NCI-H774 (cell line): ENCODE data around the gene NFATC2.
"Not testable (repeated sequence)": the region's sequence is repeated elsewhere in the genome, so short reads cannot be mapped to it uniquely, and the experiment has no call there.

Experiments
- DNase-seq: peaks from one replicate; lab custom pipeline; 2025; lab: John Stamatoyannopoulos, UW

The NFATC2 gene

GRCh38 chr20:51470499-51470820 is 72.1 kb downstream of the NFATC2 start:
- DNase-seq, result no peak

DNA sequence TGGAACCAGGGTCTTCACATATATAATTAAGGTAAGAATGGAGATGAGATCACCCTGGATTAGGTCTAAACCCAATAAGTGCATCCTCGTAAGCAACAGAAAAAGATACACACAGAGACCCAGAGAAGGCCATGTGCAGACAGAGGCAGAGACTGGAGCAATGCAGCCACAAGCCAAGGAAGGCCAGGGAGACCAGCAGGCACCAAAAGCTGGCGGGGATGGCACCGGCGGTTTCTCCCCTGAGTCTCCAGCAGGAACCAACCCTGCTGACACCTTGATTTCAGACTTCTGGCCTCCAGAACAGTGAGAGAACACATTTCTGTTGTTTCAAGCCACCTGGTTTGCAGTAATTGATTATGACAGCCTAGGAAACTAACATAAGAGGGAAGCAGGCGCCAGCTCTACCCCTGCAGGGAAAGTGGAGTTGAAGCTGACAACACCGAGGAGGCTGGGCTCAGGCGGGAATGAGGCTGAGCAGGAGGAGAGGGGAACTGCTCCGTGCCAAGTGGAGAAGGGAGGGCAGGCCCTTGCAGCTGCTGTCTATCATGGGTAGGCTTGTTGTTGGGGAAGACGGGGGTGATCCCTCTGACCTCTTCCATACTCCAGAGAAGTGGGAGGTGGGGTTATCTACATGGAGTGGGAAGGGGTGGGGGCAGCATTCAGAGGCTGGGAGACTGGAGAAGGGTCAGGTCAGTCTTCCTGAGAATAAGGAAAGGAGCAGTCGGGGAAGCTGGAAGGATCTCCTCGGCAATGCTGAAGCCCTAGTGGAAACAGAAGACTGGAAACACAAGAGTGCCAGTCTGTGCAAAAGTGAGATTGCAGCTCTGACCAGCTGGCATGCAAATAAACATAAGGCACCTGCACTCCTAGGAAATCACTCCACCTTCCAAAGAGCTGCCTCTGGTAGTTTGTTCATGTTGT is 72.7 kb downstream of the NFATC2 start:
- DNase-seq, result no peak

DNA sequence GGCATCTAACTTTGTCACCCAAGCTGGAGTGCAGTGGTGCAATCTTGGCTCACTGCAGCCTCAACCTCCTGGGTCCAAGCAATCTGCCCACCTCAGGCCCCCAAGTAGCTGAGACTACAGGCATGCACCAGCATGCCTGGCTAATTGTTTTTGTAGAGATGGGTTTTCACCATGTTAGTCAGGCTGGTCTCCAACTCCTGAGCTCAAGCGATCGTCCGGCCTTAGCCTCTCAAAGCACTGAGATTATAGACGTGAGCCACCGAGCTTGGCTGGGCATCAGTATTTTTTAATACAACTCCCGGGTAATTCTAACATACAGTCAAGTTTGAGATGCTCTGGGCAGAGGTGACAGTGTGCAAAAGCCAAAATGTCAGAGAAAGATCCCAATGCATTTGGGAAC is 73.5 kb downstream of the NFATC2 start:
- no peak for DNase-seq

- no peak for DNase-seq
These were observed 73.9 kb downstream of the NFATC2 start for GRCh38 chr20:51468636-51469035.

- DNase-seq, result no peak
These were observed 74.4 kb downstream of the NFATC2 start for GRCh38 chr20:51467956-51468626.

DNA sequence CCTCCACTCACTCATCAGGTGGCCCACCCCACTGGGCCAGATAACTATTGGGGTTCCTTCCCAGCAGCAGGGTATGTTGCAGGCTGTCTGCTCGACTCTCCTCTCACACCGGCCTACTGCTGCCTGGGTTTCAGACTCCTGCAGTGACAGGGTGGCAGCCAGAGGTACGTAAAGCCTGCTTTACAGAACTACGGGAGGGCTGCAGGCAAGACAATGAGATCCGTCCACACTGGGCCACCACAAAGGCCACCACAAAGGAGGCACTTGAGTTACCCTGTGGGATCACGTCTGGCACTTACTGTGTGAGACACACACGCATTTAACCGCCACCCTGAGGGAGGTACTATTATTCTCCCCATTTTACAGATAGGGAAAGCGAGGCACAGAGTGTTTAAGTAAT is 78.5 kb downstream of the NFATC2 start:
- DNase-seq, result no peak

GRCh38 chr20:51463560-51463959 is 79.0 kb downstream of the NFATC2 start:
- no peak for DNase-seq

- DNase-seq, result no peak
These were observed 79.8 kb downstream of the NFATC2 start for GRCh38 chr20:51462566-51463276.

DNA sequence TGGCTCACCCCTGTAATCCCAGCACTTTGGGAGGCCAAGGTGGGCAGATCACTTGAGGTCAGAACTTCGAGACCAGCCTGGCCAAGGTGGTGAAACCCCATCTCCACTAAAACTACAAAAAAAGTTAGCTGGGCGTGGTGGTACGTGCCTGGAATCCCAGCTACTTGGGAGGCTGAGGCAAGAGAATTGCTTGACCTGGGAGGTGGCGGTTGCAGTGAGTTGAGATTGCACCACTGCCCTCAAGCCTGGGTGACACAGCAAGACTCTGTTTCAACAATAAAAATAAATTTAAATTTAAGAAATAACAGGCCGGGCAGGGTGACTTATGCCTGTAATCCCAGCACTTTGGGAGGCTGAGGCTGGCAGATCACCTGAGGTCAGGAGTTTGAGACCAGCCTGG is 80.7 kb downstream of the NFATC2 start:
- DNase-seq, result not testable (repeated sequence)

GRCh38 chr20:51461306-51461705 is 81.2 kb downstream of the NFATC2 start:
- DNase-seq, result no peak

- DNase-seq, result no peak
These were observed 81.8 kb downstream of the NFATC2 start for GRCh38 chr20:51460569-51461265.

GRCh38 chr20:51460163-51460562 is 82.4 kb downstream of the NFATC2 start:
- no peak for DNase-seq

DNA sequence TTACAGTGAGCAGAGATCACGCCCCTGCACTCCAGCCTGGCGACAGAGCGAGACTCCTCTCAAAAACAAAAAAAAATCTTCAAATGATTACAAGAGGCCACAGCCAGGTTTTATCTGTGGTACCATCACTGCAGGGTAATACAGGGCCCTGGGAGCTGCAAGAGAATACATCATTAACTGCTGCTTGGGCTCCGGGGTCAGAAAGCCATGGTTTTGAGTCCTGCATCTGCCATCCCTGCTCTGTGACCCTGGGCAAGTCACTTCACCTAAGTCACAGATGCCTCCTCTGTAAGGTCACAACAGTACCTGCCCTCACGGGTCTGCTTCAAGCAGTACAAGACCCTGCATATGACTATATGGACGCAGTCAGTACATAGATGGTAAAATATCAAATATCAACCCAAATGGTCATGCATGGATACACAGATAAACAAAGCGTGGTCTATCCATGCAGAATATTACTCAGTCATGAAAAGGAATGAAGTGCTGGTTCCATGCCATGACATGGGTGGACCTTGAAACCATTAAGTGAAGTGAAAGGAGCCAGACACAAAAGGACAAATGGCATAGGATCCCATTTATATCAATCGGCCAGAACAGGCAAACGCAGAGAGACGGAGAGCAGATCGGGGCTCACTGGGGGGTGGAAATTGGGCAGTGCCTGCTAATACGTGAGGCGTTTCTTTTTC is 83.6 kb downstream of the NFATC2 start:
- DNase-seq, result no peak

DNA sequence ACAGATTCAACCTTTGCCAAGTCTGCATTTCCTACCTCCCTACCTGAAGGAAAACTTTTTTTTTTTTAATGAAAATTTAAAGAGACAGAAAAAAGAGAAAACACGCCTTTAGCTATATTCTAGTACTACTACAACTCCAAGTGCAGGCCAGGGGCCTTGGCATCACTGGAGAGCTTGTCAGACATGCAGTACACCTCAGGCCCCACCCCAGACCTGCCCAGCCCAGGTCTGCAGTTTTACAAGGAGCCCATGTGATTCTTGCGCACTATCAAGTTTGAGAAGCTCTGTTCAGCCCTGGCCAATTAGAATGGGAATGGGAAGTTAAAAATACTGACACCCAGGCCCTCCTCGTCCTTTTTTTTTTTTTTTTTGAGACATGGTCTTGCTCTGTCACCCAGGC is 85.0 kb downstream of the NFATC2 start:
- DNase-seq, result no peak

DNA sequence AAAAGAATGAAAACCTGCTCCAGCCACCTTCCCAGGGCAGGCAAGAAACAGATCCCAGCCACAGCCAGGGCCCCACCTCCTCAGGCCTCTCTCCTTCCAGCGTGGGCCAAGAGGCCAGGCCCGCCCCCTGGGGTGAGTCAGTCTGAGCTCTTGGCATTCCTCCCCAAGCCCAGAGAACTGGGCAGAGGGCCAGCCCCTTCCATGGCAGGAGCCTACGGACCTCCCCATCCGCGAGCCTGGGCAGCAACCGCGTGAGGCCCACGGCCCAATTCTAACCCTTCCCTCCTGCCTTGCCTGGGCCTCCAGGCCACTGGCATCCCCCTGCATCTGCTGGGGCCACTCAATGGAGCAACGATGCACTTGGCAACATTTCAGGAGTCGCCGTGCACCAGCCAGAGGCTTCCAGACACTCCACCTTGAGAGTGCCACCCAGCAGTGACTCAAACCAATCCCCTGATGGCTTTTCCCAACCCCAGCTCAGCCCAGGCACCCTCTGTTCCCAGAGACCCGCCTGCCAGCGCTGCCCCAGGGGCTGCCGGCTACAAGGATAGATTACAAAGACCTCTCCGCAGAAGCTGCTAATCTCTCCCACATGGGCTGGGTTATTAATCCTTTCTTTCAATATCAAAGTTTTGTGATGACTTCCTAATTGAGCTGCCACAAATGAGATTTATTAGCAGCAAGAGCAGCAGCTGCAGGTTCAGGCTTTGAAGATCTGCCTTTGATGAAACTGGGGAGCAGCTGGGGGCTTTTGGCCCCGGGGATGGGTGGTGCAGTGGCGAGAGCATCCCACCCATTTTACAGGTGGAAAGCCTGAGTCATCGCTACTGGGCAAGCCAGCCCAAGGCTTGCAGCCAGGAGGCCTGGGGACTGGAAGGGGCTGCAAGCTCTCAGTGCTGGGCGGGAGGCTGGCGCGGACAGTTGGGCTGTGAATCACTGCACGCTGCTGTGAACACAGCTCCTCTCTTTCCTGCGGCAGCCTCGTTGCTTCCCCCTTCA is 85.7 kb downstream of the NFATC2 start:
- peak; percentile 44 for DNase-seq

DNA sequence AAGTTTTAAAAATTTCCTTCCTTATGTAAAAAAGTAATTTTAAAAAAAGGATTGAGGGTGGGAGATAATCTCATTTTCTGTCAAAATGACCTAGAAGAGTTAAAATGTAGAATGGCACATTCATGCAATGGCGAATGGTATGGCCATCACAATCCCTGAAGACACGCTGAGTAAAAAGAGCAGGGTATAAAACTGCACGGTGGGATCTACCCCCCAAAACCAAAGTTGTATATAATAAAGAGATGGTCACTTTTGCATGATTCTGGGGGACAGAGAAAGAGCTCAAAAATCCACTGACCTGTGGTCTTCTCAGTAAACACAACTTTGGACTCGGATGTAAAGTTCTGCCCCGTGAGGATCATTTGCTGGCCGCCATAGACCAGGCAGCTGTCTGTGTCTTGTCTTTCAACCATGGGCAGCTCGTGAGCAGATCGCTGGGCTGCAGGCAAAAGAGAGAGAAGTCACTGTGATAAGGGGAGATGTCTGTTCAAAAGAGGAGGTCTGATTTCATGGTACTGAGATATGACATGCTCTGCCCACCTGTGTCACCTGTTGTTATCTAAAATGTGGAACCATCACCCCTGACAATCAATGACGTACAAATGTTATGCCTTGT is 88.2 kb downstream of the NFATC2 start:
- DNase-seq, result no peak

DNA sequence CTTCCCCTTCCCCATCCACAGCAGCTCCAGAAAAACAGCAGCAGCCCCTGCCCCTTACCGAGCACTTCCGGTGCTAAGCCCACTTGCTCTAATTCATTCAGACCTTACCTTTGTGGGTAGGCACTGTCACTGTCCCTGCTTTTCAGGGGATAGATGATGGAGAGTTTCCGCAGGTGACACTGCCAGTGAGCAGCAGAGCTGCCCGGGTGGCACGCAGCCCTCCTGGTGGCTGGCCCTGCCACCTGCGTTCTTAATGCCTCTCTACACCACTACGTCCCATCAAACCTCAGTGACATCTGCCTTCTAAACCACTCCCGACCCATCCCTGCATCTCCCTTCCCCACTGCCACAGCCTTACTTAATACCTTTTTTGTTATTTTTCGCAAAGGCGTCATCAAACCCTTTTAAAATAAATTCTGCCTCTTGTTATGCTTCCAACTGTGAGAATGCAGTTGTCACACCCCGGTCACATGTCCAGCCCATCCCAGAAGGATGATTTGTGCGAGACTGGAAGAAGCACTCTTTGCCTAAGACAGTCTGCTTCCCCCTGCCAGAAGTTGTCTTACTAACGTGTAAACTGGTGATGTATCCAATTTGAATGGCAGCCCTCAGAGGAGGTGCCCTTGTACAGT is 89.7 kb downstream of the NFATC2 start:
- DNase-seq, result no peak

- no peak for DNase-seq
These were observed 90.4 kb downstream of the NFATC2 start for GRCh38 chr20:51452091-51452613.

DNA sequence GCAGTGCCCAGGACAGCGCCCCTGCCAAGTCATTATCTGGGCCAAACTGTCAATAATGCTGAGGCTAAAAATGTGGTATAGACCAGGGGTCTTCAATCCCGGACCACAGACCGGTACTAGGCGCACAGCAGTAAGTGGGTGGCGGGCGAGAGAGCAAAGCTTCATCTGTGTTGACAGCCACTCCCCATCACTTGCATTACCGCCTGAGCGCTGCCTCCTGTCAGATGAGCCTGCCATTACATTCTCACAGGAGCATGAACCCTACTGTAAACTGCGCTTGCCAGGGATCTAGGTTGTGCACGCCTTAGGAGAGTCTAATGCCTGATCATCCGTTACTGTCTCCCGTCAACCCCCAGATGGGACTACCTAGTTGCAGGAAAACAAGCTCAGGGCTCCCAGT is 91.0 kb downstream of the NFATC2 start:
- DNase-seq, result no peak
